HTERT RPE-1 (cell line): ENCODE data around the gene SAA2.
"Not testable (repeated sequence)": the region's sequence is repeated elsewhere in the genome, so short reads cannot be mapped to it uniquely, and the experiment has no call there.

Experiments used
- in situ Hi-C: fragments of 300-500 bp; cut with MboI; formaldehyde crosslinking; loops from 4 replicates; pipeline ENCODE4 v1.14.3; 2020; ENCODE audit warnings: low sequenced_read_pairs

Gene SAA2

DNA sequence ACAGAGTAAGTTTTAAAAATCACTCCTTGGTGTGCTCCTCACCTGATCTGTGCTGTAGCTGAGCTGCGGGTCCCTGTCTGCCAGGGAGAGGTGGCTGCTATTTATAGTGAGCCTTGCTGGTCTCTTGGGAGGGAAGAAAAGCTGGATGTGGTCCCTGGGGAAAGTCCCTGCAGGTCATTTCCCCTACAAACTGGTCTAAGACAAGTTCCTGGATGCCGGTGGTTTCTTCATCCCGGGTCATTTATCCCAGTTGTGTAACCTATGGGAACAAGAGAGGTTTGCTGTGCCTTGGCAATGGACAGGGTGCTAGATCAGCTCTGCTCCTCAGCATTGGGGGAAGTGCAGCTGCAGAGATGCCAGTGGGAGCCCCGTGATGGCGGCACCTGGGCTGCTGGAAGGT is at the start of gene SAA2:
Gene SAA2 (minus strand): TSS at position 108 of the 400 bp plus-strand sequence. CDS start 657 bp downstream, outside the sequence.
- in situ Hi-C loops, result no loop called here

DNA sequence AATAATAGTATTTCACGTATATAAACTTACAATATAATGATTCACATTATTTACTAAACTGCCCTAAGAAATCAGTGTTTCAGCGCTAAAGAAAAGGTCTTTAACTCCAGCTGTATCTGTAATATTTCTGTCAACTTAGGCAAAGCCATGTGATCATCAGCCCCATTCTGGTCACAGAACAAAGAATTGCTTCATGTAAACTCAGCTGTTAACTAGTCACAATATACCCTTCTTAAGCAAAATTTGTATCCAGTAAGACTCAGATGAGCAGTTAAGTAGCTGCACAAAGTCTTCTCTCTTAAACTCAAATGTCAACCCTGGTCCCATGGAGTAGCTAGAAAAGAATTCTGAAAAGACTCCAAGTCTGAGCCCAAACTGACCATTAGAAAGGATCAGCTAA is 46.8 kb upstream of the SAA2 start:
- in situ Hi-C loops, result no loop called here

DNA sequence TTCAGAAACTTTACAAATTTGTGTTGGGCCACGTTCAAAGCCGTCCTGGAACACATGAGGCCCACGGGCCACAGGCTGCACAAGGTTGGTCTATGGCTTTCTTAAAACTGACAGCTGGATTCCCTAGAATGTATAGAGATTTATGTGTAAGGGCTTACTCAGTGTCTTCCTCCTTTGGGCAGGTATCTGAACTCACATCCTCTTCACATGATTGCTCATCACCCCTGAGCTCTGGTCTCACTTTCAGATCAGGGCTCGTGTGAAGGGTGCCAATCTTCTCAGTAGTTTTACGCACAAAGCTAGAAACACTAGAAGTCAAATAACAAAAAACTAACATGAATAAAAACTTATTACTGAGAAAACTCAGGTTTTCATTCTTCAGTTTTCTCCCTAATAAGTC is 46.4 kb upstream of the SAA2 start:
- in situ Hi-C loops, result no loop called here

DNA sequence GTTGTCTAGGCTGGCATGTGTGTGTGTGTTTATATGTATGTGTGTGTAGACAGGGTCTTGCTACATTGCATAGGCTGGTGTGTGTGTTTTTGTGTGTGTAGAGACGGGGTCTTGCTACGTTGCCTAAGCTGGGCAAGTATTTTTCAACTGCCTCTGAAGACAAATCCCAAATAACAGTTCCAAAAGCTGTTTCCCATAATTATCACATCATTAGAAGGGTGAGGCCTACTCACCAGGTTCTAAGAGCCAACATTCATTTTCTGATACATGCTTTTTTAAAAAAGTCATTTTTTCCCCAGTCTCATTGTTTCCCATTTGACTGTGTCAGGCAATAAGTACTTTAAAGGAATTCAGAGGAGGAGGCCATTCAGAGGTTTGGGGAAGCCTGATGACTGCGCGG is 40.4 kb upstream of the SAA2 start:
- in situ Hi-C loops, result no loop called here

DNA sequence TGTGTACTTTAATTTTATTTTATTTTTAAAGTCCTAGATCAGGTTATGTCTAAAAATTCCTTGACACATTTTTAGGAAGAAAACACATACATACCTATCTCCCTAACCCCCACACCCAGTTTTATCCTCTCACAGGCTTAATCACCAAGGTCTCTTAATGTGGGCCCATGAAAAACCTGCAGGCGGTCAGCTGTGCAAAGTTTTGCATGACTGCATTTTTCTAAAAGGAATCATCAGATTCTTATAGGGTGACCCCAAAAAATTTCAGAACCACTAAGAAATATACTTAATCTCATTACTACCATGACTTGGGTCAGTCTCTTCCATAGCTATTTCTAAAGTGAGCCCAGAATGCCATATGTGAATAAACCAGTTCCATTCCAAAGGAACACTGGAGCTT is 37.4 kb upstream of the SAA2 start:
- in situ Hi-C loops, result no loop called here

DNA sequence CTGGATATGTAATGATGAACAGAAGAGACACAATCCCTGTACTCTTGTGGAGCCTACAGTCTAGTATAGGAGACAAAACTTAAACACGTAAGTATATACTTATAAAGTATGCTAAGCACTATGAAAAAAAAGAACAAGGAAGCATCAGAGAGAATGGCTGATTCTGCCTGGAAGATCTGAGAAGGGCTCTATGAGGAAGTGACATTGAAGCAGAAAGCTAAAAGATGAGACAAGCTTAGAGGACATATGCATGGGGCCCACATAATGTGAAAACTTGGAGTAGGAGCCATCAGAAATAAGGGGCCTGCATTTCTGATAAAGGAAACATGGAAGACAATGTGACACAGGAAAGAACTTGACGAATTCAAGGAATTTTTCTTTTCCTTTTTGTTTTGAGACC is 34.2 kb upstream of the SAA2 start:
- in situ Hi-C loops, result no loop called here

DNA sequence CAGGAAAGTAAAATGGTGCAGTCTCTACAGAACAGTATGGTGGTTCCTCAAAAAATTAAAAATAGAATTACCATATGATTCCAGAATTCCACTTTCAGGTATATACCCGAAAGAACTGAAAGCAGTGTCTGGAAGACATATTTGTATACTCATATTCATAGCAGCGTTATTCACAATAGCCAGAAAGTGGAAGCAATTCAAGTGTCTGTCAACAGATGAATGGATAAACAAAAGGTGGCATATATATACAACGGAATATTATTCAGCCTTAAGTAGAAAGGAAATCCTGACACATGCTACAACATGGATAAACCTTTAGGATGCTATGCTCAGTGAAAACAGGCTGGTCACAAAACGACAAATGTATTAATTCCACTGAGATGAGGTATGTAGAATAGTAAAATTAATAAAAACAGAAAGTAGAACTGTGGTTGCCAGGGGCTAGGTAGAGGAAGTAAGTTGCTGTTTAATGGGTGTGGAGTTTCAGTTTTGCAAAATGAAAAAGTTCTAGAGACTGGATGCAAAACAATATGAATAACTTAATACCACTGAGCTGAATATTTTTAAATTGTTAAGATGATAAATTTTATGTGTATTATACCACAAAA is 32.1 kb upstream of the SAA2 start:
- in situ Hi-C loops, result no loop called here

DNA sequence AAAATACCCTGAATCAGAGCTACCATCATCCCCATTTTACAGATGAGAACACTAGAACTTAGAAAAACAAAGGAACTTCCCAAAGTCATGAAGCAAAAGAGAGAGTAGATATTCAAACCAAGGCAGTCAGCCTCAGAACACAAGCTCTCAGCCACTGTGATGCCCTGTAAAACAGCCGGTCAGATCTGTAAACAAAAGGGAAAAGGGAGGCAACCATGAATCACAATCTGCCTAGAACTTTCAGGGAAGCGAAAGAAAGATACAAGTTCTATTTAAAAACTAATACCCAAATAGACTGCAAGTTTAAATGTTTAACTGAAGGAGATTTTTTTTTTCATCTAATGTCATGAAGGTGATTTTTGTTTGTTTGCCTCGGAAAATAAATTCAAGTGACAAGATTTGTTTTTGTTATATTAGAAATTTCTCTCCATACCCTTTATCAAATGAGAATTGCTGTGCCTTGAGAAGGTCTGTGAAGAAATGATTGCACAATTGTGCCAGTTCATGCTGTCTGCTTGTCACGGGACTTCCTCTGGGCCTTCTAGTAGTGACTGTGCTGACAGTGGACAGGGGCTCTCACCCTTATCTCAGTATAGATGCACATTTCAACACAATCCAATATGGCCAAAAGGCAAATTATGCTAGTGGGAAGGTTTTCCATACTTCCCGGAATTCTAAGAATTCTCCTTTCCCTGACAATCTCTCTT is 29.2 kb upstream of the SAA2 start:
- in situ Hi-C loops, result no loop called here

DNA sequence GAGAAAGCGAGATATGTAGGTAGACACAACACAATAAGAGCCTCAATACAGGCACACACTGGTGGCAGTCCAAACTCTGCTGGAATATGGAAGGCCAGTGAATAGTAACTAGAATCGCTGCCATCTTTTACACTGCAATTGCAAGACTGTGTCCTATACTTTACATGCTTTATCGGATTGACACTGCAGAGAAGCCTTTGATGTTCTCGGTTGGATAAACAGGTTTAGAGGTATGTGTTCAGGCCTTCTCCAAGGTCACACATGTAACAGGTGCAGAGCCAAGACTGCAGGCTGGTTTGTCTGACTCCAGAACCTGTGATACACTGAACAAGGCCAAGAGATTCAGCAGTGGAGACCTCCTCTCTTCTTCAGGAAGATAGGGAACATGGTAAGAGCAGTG is 22.7 kb upstream of the SAA2 start:
- in situ Hi-C loops, result no loop called here

DNA sequence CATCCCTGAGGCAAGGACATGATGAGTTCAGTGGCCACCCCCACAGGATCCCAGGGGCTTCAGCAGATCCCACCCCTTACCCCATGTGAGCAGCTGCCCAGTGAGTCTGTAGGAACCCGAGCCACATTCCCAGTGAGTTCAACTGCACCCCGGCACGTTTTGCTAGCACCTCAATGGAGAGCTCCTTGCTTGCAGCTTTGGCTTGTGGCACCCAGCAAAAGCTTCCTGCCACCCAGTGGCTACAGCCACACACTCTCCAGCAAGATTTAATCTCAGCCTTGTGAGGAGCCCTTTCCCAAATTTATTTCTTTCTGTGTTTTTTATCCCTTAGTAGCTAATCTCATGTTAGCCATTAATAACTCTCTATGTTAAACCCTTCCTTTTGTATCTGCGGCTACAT is 21.6 kb upstream of the SAA2 start:
- in situ Hi-C loops, result no loop called here

DNA sequence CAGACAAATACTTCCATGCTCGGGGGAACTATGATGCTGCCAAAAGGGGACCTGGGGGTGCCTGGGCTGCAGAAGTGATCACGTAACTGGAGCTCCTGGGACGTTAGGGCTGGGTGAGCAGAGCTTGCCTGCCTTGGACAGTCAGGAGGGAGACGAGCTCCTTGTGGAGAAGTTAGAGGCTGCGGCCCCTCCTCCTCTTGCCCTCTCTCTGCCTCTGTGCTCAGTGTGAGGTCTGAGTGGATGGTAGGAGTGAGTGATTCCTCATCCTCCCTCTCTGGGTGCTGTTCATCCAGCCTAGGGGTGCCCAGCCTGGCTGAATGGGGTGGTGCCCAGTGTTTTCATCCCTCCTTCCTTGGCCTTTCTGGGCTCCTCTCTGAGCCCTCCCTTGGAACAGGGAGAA is 20.8 kb upstream of the SAA2 start:
- in situ Hi-C loops, result not testable (repeated sequence)

DNA sequence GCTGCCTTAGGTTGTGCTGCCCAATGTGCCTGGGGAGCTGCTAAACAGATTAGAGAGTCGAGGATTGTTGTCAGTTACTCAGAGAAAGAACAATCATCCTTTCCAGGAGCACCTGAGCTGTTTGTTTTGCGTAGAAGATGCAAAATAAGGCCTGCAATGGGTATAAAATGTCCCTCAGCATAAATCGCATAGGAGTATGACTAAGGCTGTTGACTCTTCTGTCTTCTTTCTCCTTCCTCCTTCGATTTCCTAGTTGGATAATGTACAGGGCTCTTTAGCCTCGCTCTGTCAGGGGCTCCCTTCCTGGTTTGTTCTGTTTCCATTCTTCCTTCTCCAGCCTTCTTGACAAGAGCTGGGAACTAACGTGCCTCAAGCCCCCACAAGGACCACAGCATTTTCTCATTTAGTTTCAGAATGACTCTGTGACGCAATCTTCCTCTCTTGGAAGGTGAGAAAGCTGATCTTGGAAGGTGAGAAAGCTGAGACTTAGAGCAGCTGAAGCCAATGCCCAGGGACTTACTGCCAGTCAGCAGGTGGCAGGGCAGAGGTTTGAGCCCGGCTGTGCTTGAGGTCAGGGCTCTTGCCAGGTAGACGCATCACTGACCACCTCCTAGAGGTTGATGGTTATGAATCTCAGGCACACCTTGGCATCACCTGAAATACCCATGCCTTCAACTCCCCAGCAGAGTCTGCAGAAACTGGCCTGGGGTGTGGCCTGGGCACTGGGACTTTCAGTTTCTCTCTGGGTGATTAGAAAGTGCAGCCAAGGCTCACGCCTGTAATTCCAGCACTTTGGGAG is 19.1 kb upstream of the SAA2 start:
- in situ Hi-C loops, result not testable (repeated sequence)

DNA sequence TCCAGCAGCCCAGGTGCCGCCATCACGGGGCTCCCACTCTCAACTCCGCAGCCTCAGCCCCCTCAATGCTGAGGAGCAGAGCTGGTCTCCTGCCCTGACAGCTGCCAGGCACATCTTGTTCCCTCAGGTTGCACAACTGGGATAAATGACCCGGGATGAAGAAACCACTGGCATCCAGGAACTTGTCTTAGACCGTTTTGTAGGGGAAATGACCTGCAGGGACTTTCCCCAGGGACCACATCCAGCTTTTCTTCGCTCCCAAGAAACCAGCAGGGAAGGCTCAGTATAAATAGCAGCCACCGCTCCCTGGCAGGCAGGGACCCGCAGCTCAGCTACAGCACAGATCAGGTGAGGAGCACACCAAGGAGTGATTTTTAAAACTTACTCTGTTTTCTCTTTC is 17.5 kb upstream of the SAA2 start, which contains the start of gene SAA1:
Gene SAA1 (plus strand): TSS at position 316 of the 400 bp plus-strand sequence. CDS start 624 bp downstream, outside the sequence.
- in situ Hi-C loops, result no loop called here

DNA sequence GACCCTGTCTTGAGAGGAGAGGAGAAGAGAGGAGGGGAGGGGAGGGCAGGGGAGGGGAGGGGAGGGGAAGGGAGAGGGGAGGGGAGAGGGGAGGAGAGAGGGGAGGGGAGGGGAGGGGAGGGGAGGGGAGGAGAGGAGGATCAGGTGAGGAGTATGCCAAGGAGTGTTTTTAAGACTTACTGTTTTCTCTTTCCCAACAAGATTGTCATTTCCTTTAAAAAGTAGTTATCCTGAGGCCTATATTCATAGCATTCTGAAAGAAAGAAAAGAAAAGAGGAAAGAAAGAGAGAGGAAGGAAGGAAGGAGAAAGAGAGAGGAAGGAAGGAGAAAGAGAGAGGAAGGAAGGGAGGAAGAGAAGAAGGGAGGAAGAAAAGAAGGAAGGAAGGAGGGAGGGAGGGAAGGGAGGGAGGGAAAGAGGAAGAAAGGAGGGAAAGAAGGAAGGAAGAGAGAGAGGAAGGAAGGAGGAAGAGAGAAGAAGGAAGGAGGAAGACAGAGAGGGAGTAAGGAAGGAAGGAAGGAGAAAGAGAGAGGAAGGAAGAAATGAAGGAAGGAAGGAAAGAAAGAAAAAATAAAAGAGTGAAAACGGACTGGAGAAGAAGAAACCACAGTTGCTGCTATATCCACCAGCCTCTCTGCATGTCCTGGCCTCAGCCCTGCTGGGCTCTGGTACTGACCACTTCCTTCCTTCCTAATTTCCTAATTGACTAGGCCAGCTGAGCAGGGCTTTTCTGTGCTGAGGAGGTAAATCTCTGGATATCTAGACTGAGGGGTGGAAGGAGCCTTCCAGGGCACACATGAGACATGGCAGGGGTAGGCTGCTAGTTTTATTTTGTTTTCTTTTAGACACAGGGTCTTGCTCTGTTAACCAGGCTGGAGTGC is 16.4 kb upstream of the SAA2 start:
- in situ Hi-C loops, result no loop called here

DNA sequence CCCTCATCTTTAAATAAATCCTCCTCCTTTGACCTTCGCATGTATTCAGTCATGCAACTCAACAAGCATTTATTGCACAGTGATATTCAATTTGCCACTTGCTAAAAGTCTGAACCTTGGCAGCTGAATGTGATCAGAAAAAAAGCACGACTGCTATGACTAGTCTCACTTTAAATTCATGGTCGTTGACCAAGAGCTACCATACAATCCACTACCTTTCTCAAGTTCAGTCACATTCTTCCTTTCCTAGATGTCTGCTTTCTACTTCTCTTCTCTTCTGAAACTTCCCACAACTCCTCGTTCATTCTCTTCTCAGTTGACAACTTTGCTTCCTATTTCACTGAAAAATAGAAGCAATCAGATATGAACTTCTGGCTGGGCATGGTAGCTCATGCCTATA is 15.6 kb upstream of the SAA2 start:
- in situ Hi-C loops, result no loop called here

DNA sequence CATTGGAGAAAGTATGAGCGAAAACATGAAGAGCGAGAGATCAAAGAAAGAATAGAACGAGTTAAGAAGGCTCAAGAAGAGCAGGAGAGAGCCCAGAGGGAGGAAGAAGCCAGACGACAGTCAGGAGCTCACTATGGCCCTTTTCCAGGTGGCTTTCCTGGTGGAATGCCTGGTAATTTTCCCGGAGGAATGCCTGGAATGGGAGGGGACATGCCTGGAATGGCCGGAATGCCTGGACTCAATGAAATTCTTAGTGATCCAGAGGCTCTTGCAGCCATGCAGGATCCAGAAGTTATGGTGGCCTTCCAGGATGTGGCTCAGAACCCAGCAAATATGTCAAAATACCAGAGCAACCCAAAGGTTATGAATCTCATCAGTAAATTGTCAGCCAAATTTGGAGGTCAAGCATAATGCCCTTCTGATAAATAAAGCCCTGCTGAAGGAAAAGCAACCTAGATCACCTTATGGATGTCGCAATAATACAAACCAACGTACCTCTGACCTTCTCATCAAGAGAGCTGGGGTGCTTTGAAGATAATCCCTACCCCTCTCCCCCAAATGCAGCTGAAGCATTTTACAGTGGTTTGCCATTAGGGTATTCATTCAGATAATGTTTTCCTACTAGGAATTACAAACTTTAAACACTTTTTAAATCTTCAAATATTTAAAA is 14.3 kb upstream of the SAA2 start:
- in situ Hi-C loops, result not testable (repeated sequence)

DNA sequence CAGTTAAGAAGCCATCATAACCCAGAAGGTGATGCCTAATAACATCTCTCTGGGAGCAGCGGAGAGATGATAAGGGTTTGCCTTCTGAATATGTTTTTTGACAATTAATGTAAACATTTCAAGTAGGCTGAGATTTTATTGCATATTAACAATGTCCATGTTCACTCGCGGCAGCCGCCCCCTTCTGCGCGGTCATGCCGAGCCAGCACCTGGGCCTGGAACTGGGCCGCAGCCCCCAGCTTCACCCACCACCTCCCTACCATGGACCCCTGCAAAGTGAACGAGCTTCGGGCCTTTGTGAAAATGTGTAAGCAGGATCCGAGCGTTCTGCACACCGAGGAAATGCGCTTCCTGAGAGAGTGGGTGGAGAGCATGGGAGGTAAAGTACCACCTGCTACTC is 13.3 kb upstream of the SAA2 start:
- in situ Hi-C loops, result no loop called here

DNA sequence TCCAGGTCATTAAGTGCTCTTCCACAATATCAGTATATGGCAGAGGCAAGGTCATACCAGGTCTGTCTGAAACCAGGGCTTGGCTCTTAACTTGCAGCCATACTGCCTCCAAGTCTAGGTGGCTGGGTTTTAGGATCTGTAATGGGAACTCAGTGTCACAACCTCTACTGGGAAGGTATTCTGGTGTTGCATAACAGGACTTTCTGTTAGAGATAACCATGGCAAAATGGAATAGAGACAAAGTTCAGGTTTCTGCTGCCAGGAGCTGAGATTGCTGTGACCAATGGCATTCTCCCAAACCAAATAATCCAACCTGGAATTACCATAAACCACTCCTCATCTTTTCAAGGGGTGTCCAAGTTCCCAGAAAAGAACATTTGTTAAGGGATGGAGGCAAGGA is 10.8 kb upstream of the SAA2 start:
- in situ Hi-C loops, result no loop called here

DNA sequence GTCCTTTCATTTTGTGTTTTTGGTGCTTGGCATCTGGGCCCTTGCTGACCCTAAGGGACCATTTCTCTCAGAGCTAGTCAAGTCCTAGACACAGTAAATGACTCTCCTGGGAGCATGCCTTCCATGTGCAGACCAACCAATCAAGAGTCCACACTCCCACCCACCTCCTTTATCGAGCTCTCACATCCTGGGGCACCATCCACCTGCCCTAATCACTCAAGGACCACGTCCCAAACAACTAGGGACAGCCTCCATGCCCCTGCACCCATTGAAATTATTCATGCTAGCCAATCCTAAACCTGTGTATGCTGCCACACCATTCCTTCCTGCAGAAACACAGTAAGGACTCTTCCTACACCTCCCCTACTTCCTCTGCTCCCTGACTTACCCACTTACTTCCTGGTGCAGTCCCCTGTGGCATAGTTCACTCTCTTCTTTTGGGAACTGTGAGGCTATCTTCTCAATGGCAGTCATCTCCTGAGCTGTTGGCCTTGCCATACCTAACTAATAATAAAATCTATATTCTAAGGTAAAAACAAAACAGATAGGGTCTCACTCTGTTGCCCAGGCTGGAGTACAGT is 6.4 kb upstream of the SAA2 start:
- in situ Hi-C loops, result no loop called here

DNA sequence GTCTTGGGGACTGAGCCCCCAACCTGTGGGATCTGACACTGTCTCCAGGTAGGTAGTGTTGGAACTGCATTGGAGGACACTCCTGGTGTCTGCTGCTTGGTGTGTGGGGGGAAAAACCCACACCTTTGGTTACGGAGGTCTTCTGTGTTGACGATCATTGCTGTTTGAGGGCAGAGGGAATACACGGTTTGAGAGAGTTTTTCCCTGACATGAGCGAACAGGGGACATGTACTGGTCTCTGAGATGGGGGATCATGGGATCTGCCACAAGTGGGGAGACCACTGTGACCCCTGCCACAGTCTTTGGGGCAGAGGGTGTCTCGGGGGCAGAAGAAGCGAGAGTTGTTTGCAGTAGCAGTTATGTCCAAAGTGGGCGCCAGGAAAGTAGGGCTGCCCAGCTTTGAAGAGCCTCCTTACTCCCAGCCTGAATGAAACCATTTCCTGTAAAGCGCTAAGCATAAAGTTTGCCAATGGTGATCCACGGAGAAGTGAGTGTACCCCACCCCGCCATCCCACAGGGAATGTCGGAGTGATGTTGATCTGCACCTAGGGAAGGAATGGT is 5.4 kb upstream of the SAA2 start:
- in situ Hi-C loops, result no loop called here
